22Rv1 (cell line): ENCODE results near the gene PFKL.

Experiments
- CTCF ChIP-seq: fragments of 450-650 bp; IDR thresholded peaks from 2 replicates; pipeline ENCODE4 v1.5.1; 2017; ENCODE audit warnings: mild to moderate bottlenecking
- ZFX ChIP-seq: fragments of 450-650 bp; IDR thresholded peaks from 2 replicates; pipeline ENCODE4 v1.6.1; 2017; ENCODE audit warnings: antibody characterized with exemption, borderline replicate concordance

DNA sequence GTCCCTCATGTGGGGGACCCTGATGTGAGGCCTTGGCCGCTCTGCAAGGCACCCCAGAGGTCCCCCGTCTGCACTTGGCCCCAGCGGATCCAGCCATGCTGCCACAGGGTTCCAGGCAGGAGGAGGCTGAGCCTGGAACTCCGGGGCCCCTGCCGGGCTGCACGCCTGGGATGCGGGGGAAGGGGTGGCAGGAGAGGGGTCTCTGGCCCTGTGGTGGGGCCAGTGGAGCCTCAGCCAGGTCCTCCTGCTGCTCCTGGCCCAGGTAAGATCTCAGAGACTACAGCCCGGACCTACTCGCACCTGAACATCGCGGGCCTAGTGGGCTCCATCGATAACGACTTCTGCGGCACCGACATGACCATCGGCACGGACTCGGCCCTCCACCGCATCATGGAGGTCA, 12.9 kb downstream of the PFKL start:
- TF ChIP-seq CTCF (no peak), ZFX (no peak)
